SK-N-SH (cell line): ENCODE results near the gene ZNF664. TPM values are rescaled to one million over a fixed set of nuclear protein-coding genes. Genes with fewer than 3 reads are reported as not detected.

Source experiments
- CTCF ChIA-PET: fragments of 300-600, 350-600 bp; formaldehyde crosslinking; extraction: SDS; loops from one replicate; lab custom pipeline; 2021; lab: Yijun Ruan, JAX
- POLR2A ChIA-PET: fragments of 350-600 bp; sonication (Branson Sonifier 250); formaldehyde crosslinking; extraction: SDS; loops from one replicate; lab custom pipeline; 2020; ENCODE audit warnings: antibody characterized with exemption, inconsistent platforms; lab: Yijun Ruan, JAX
- DNase-seq: peaks from one replicate; pipeline ENCODE4 v3.0.0; 2012
- H2AFZ ChIP-seq: fragments of 200-600 bp; sonication (generic); 2 replicates; pipeline ENCODE4 v1.8.1; 2016; ENCODE audit warnings: antibody characterized with exemption, mild to moderate bottlenecking, low read depth
- H3F3A ChIP-seq: fragments of 200-600 bp; sonication (generic); replicated peaks from 2 replicates; pipeline ENCODE3; 2016; ENCODE audit warnings: antibody characterized with exemption, mild to moderate bottlenecking; ENCODE audit not compliant: insufficient read depth
- H3K27ac ChIP-seq, 2 experiments: fragments of 200-500 bp in 1 of 2; fragments of 200-600 bp in 1 of 2; sonication (Bioruptor generic) in 1 of 2; sonication (generic), shearing (Covaris generic) in 1 of 2; 2 replicates each; pipeline versions ENCODE4 v1.5.1 to v1.6.1; 2014 to 2016; ENCODE audit warnings: low read depth in 2 of 2, inconsistent platforms in 1 of 2, low read length in 1 of 2, mild to moderate bottlenecking in 1 of 2, mixed read lengths in 1 of 2
- H3K27me3 ChIP-seq: fragments of 200-600 bp; sonication (generic), shearing (Covaris generic); 2 replicates; pipeline ENCODE4 v1.6.1; 2016; ENCODE audit warnings: mixed run types; ENCODE audit not compliant: insufficient read depth
- H3K36me3 ChIP-seq, 2 experiments: fragments of 200-500 bp in 1 of 2; fragments of 200-600 bp in 1 of 2; sonication (Bioruptor generic) in 1 of 2; sonication (generic) in 1 of 2; replicated peaks in 1 of 2; 2 replicates each; pipeline versions ENCODE3 to v1.5.1; 2014 to 2016; ENCODE audit warnings: low read length in 1 of 2, mild to moderate bottlenecking in 1 of 2; ENCODE audit not compliant: insufficient read depth in 2 of 2, control insufficient read depth in 1 of 2
- H3K4me1 ChIP-seq, 2 experiments: fragments of 200-500 bp in 1 of 2; fragments of 200-600 bp in 1 of 2; sonication (Bioruptor generic) in 1 of 2; sonication (generic), shearing (Covaris generic) in 1 of 2; 2 replicates each; pipeline versions ENCODE4 v1.5.1 to v1.6.1; 2014 to 2016; ENCODE audit warnings: low read depth in 1 of 2, low read length in 1 of 2, mixed run types in 1 of 2; ENCODE audit not compliant: insufficient read depth in 2 of 2, control insufficient read depth in 1 of 2
- H3K4me2 ChIP-seq: fragments of 200-600 bp; sonication (generic), shearing (Covaris generic); 2 replicates; pipeline ENCODE4 v1.6.1; 2017; ENCODE audit warnings: mixed run types
- H3K4me3 ChIP-seq, 2 experiments: fragments of 200-500 bp in 1 of 2; fragments of 200-600 bp in 1 of 2; sonication (Bioruptor generic) in 1 of 2; sonication (generic), shearing (Covaris generic) in 1 of 2; 2 replicates each; pipeline versions ENCODE4 v1.5.1 to v1.8.1; 2014 to 2016; ENCODE audit warnings: low read depth in 2 of 2, inconsistent platforms in 1 of 2, low read length in 1 of 2, mild to moderate bottlenecking in 1 of 2, mixed read lengths in 1 of 2, moderate library complexity in 1 of 2
- H3K79me2 ChIP-seq: fragments of 200-600 bp; sonication (generic); 2 replicates; pipeline ENCODE4 v1.8.1; 2017; ENCODE audit warnings: mild to moderate bottlenecking; ENCODE audit not compliant: insufficient read depth
- H3K9ac ChIP-seq: fragments of 200-600 bp; sonication (generic); 2 replicates; pipeline ENCODE4 v1.6.1; 2017; ENCODE audit warnings: mixed run types
- H3K9me2 ChIP-seq: fragments of 200-600 bp; sonication (generic); 2 replicates; pipeline ENCODE4 v1.6.1; 2017; ENCODE audit warnings: mixed run types
- H3K9me3 ChIP-seq: fragments of 200-600 bp; sonication (generic); 2 replicates; pipeline ENCODE4 v1.6.1; 2017; ENCODE audit warnings: mixed run types, mild to moderate bottlenecking, moderate library complexity
- H4K20me1 ChIP-seq: fragments of 200-600 bp; sonication (generic); 2 replicates; pipeline ENCODE4 v1.6.1; 2017; ENCODE audit warnings: mild to moderate bottlenecking, mixed run types; ENCODE audit not compliant: insufficient read depth
- ELF1 ChIP-seq: IDR thresholded peaks from 2 replicates; pipeline ENCODE4 v1.4.0; 2012
- EP300 ChIP-seq, 2 experiments: IDR thresholded peaks; 2 replicates each; pipeline versions ENCODE4 v1.4.0 to v1.6.1; 2012; ENCODE audit warnings: borderline replicate concordance in 1 of 2, low read depth in 1 of 2, low read length in 1 of 2
- FOSL2 ChIP-seq: IDR thresholded peaks from 2 replicates; pipeline ENCODE4 v1.4.0; 2012; ENCODE audit warnings: low read depth, mild to moderate bottlenecking, moderate library complexity, borderline replicate concordance
- FOXJ3 ChIP-seq: sonication (generic); formaldehyde crosslinking; IDR thresholded peaks from 2 replicates; pipeline ENCODE4 v1.5.1; 2020; ENCODE audit warnings: mild to moderate bottlenecking, missing genetic modification reagents
- FOXM1 ChIP-seq: IDR thresholded peaks from 2 replicates; pipeline ENCODE4 v1.4.0; 2012; ENCODE audit warnings: low read depth, mild to moderate bottlenecking
- GABPA ChIP-seq: IDR thresholded peaks from 2 replicates; pipeline ENCODE4 v1.4.0; 2012; ENCODE audit warnings: low read depth, mild to moderate bottlenecking
- JUND ChIP-seq: IDR thresholded peaks from 2 replicates; pipeline ENCODE4 v1.4.0; 2012
- MEF2A ChIP-seq: IDR thresholded peaks from 2 replicates; pipeline ENCODE4 v1.4.0; 2012; ENCODE audit warnings: low read depth, borderline replicate concordance
- MXI1 ChIP-seq: IDR thresholded peaks from 2 replicates; pipeline ENCODE4 v1.6.1; 2012; ENCODE audit warnings: mild to moderate bottlenecking, low read depth, low read length, improper control_type of control experiment
- NRF1 ChIP-seq: IDR thresholded peaks from 2 replicates; pipeline ENCODE4 v1.6.1; 2012; ENCODE audit warnings: low read depth, mild to moderate bottlenecking, low read length
- RAD21 ChIP-seq: IDR thresholded peaks from 2 replicates; pipeline ENCODE4 v1.6.1; 2012; ENCODE audit warnings: mild to moderate bottlenecking, low read length
- SMC3 ChIP-seq: IDR thresholded peaks from 2 replicates; pipeline ENCODE4 v1.6.1; 2012; ENCODE audit warnings: low read depth, low read length, improper control_type of control experiment
- TCF12 ChIP-seq: IDR thresholded peaks from 2 replicates; pipeline ENCODE4 v1.4.0; 2012
- TEAD4 ChIP-seq: IDR thresholded peaks from 2 replicates; pipeline ENCODE4 v1.4.0; 2012; ENCODE audit warnings: mild to moderate bottlenecking, borderline replicate concordance; ENCODE audit not compliant: insufficient read depth
- WGBS: methylation state at CpG from one replicate; pipeline ENCODE4 v1.1.6; 2017; ENCODE audit warnings: low lambda C conversion rate; 5-methylcytosine and 5-hydroxymethylcytosine counted together
- polyA plus RNA-seq, 3 experiments: library from polyadenylated mRNA; depleted of rRNA; stranded (reverse); fragments of >200 nt; gene quantifications; 2 replicates each; pipeline ENCODE4 v1.2.3, GENCODE V29; 2012
- TF ChIP-seq, protein P1 (sequence below): fragments of 150-350 bp; IDR thresholded peaks from 2 replicates; pipeline ENCODE4 v1.6.1; 2017; ENCODE audit warnings: antibody characterized with exemption, low read length, low read depth, borderline replicate concordance
- TF ChIP-seq, protein P2 (sequence below): IDR thresholded peaks from 2 replicates; pipeline ENCODE4 v1.4.0; 2012; ENCODE audit warnings: low read depth, borderline replicate concordance
- TF ChIP-seq, protein P3 (sequence below): IDR thresholded peaks from 2 replicates; pipeline ENCODE4; 2012
- TF ChIP-seq, protein P4 (sequence below): fragments of 150-350 bp; IDR thresholded peaks from 2 replicates; pipeline ENCODE4 v1.6.1; 2016; ENCODE audit warnings: mild to moderate bottlenecking, low read depth, low read length
- TF ChIP-seq, protein P5 (sequence below): IDR thresholded peaks from 2 replicates; pipeline ENCODE4 v1.6.1; 2012; ENCODE audit warnings: mild to moderate bottlenecking, low read depth, low read length, moderate library complexity

ZNF664 gene
- polyA plus RNA-seq, 1 of the 3 experiments (the other 2 are of a cell fraction) = 34.9 TPM

DNA sequence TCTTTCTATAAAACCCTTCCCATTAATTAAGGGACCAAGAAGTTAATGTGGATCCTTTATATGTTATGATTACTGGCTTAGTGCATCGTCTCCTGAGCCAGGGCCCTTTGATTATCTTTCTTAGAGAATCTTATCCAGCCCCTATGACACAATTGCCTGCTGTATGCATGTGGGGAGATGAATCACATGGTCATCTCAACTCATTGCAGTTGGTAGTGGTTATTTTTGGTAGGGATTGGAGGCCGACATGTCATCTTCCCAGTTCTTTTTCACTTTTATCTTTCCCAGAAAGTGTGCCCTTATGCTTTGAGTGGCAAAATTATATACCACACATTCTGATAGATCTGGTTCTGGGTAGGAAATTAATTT is 26.0 kb downstream of the ZNF664 start:
- H3F3A ChIP-seq = no peaks in the 10 kb centered on the region
- TF ChIP-seq, protein P1, sequence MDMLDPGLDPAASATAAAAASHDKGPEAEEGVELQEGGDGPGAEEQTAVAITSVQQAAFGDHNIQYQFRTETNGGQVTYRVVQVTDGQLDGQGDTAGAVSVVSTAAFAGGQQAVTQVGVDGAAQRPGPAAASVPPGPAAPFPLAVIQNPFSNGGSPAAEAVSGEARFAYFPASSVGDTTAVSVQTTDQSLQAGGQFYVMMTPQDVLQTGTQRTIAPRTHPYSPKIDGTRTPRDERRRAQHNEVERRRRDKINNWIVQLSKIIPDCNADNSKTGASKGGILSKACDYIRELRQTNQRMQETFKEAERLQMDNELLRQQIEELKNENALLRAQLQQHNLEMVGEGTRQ = no peak
- no peak for TF ChIP-seq MEF2A
- no peak for TF ChIP-seq TEAD4
- TF ChIP-seq, protein P2, sequence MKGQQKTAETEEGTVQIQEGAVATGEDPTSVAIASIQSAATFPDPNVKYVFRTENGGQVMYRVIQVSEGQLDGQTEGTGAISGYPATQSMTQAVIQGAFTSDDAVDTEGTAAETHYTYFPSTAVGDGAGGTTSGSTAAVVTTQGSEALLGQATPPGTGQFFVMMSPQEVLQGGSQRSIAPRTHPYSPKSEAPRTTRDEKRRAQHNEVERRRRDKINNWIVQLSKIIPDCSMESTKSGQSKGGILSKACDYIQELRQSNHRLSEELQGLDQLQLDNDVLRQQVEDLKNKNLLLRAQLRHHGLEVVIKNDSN = no peak
- TF ChIP-seq FOSL2 = no peak
- TF ChIP-seq FOXM1 = no peak
- TF ChIP-seq NRF1 = no peak
- TF ChIP-seq SMC3 = no peak
- no peak for TF ChIP-seq ELF1
- no peak for TF ChIP-seq GABPA
- TF ChIP-seq, protein P3, sequence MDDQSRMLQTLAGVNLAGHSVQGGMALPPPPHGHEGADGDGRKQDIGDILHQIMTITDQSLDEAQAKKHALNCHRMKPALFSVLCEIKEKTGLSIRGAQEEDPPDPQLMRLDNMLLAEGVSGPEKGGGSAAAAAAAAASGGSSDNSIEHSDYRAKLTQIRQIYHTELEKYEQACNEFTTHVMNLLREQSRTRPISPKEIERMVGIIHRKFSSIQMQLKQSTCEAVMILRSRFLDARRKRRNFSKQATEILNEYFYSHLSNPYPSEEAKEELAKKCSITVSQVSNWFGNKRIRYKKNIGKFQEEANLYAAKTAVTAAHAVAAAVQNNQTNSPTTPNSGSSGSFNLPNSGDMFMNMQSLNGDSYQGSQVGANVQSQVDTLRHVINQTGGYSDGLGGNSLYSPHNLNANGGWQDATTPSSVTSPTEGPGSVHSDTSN = no peak
- TF ChIP-seq, protein P4, sequence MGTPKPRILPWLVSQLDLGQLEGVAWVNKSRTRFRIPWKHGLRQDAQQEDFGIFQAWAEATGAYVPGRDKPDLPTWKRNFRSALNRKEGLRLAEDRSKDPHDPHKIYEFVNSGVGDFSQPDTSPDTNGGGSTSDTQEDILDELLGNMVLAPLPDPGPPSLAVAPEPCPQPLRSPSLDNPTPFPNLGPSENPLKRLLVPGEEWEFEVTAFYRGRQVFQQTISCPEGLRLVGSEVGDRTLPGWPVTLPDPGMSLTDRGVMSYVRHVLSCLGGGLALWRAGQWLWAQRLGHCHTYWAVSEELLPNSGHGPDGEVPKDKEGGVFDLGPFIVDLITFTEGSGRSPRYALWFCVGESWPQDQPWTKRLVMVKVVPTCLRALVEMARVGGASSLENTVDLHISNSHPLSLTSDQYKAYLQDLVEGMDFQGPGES = no peak
- TF ChIP-seq TCF12 = no peak
- TF ChIP-seq EP300 (IDR thresholded peaks at IDR 0.05; ENCODE audit: borderline replicate concordance in 1 of 2, low read depth in 1 of 2, low read length in 1 of 2) = no peak
- TF ChIP-seq RAD21 = no peak
- TF ChIP-seq, protein P5, sequence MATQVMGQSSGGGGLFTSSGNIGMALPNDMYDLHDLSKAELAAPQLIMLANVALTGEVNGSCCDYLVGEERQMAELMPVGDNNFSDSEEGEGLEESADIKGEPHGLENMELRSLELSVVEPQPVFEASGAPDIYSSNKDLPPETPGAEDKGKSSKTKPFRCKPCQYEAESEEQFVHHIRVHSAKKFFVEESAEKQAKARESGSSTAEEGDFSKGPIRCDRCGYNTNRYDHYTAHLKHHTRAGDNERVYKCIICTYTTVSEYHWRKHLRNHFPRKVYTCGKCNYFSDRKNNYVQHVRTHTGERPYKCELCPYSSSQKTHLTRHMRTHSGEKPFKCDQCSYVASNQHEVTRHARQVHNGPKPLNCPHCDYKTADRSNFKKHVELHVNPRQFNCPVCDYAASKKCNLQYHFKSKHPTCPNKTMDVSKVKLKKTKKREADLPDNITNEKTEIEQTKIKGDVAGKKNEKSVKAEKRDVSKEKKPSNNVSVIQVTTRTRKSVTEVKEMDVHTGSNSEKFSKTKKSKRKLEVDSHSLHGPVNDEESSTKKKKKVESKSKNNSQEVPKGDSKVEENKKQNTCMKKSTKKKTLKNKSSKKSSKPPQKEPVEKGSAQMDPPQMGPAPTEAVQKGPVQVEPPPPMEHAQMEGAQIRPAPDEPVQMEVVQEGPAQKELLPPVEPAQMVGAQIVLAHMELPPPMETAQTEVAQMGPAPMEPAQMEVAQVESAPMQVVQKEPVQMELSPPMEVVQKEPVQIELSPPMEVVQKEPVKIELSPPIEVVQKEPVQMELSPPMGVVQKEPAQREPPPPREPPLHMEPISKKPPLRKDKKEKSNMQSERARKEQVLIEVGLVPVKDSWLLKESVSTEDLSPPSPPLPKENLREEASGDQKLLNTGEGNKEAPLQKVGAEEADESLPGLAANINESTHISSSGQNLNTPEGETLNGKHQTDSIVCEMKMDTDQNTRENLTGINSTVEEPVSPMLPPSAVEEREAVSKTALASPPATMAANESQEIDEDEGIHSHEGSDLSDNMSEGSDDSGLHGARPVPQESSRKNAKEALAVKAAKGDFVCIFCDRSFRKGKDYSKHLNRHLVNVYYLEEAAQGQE = no peak
- TF ChIP-seq JUND = no peak
- TF ChIP-seq MXI1 = no peak
- TF ChIP-seq FOXJ3 (CRISPR knock-in tag) = no peak
- POLR2A ChIA-PET = interaction anchor here (1.1 kb wide), 1 partner anchor 17 kb away, joined by 3 read pairs; no protein-coding TSS in a partner anchor
- peaks cover 12 to 25% of the 10 kb centered on the region in 2 experiments; a peak in 2 of 4 replicates for H3K4me1 ChIP-seq
- H3K9me3 ChIP-seq = no peaks in the 10 kb centered on the region
- H3K36me3 ChIP-seq = peaks cover 11 to 62% of the 10 kb centered on the region in 2 experiments
- no peak overlapping the region for H3K9ac ChIP-seq
- H3K4me3 ChIP-seq = no peak overlapping the region
- 91% methylated on average over 2 of the region's 2 CpGs for WGBS
- H3K27me3 ChIP-seq = no peaks in the 10 kb centered on the region
- no peak for DNase-seq
- no peak overlapping the region for H2AFZ ChIP-seq
- H3K9me2 ChIP-seq = no peaks in the 10 kb centered on the region
- H3K79me2 ChIP-seq = peaks cover 33% of the 10 kb centered on the region; the same call in 1 of the 2 replicates
- no peak overlapping the region for H3K4me2 ChIP-seq
- CTCF ChIA-PET = interaction anchor here (1.1 to 2.1 kb wide), 3 partner anchors 8 to 34 kb away, joined by 3 to 6 read pairs (median 5); no protein-coding TSS in a partner anchor
- no peak overlapping the region for H3K27ac ChIP-seq
- 0 out of 2 replicates have a peak, but pooled peaks cover 9% of the 10 kb centered on the region for H4K20me1 ChIP-seq
